HUES48 (cell line): Measurements from ENCODE around the gene FAM20C.

Source experiments
- H3K27ac ChIP-seq: one replicate; pipeline ENCODE4 v1.7.0; 2013; ENCODE audit warnings: low read depth, low read length, inconsistent platforms
- H3K27me3 ChIP-seq: 2 replicates; pipeline ENCODE4 v1.6.1; 2013; ENCODE audit warnings: mild to moderate bottlenecking, low read length; ENCODE audit not compliant: control insufficient read depth, insufficient read depth
- H3K36me3 ChIP-seq: 2 replicates; pipeline ENCODE4 v1.6.1; 2013; ENCODE audit warnings: low read length; ENCODE audit not compliant: control insufficient read depth, insufficient read depth
- H3K4me1 ChIP-seq: 2 replicates; pipeline ENCODE4 v1.6.1; 2013; ENCODE audit warnings: mild to moderate bottlenecking, low read length; ENCODE audit not compliant: control insufficient read depth, insufficient read depth
- H3K4me3 ChIP-seq: 2 replicates; pipeline ENCODE4 v1.5.1; 2013; ENCODE audit warnings: mild to moderate bottlenecking, low read depth, low read length
- H3K9ac ChIP-seq: 2 replicates; pipeline ENCODE4 v1.6.1; 2013; ENCODE audit warnings: mild to moderate bottlenecking, low read depth, low read length, moderate library complexity
- H3K9me3 ChIP-seq: 2 replicates; pipeline ENCODE4 v1.6.1; 2013; ENCODE audit warnings: low read length; ENCODE audit not compliant: control insufficient read depth, insufficient read depth

FAM20C gene

GRCh38 chr7:160958-161725 is 31.2 kb upstream of the FAM20C start:
- no peaks in the 10 kb centered on the region for H3K9me3 ChIP-seq

GRCh38 chr7:162632-163297 is 29.6 kb upstream of the FAM20C start:
- H3K9me3 ChIP-seq: no peaks in the 10 kb centered on the region
- H3K36me3 ChIP-seq: no peaks in the 10 kb centered on the region
- H3K4me1 ChIP-seq: no peaks in the 10 kb centered on the region; the same call in 1 of the 2 replicates
- H3K27ac ChIP-seq: no peak overlapping the region
- H3K27me3 ChIP-seq: no peaks in the 10 kb centered on the region
- H3K9ac ChIP-seq: no peak overlapping the region
- no peak overlapping the region for H3K4me3 ChIP-seq

More at GRCh38 chr7:160958-161725, 31.2 kb upstream of the FAM20C start:
- Histone ChIP-seq H3K27ac (no peak overlapping the region), H3K4me3 (no peak overlapping the region), H3K9ac (no peak overlapping the region), H3K36me3 (no peaks in the 10 kb centered on the region), H3K27me3 (no peaks in the 10 kb centered on the region), H3K4me1 (peaks cover 6% of the 10 kb centered on the region)

GRCh38 chr7:163298-163695 is 29.1 kb upstream of the FAM20C start:
- no peaks in the 10 kb centered on the region for H3K9me3 ChIP-seq
- H3K4me1 ChIP-seq: no peaks in the 10 kb centered on the region; the same call in 1 of the 2 replicates
- no peaks in the 10 kb centered on the region for H3K36me3 ChIP-seq
- no peaks in the 10 kb centered on the region for H3K27me3 ChIP-seq
- no peak overlapping the region for H3K27ac ChIP-seq
- H3K4me3 ChIP-seq: no peak overlapping the region
- no peak overlapping the region for H3K9ac ChIP-seq

- no peak overlapping the region for H3K9ac ChIP-seq
- no peak overlapping the region for H3K27ac ChIP-seq
- H3K27me3 ChIP-seq: no peaks in the 10 kb centered on the region
- H3K4me3 ChIP-seq: no peak overlapping the region
- H3K36me3 ChIP-seq: no peaks in the 10 kb centered on the region
- no peaks in the 10 kb centered on the region; the same call in 1 of the 2 replicates for H3K4me1 ChIP-seq
- no peaks in the 10 kb centered on the region for H3K9me3 ChIP-seq
These were observed 28.1 kb upstream of the FAM20C start for GRCh38 chr7:163971-164881.

- H3K9me3 ChIP-seq: no peaks in the 10 kb centered on the region
- no peaks in the 10 kb centered on the region for H3K27me3 ChIP-seq
- H3K9ac ChIP-seq: no peak overlapping the region
- no peaks in the 10 kb centered on the region for H3K36me3 ChIP-seq
- no peak overlapping the region for H3K27ac ChIP-seq
- no peak overlapping the region for H3K4me3 ChIP-seq
- H3K4me1 ChIP-seq: no peaks in the 10 kb centered on the region; the same call in 1 of the 2 replicates
These were observed 27.3 kb upstream of the FAM20C start for GRCh38 chr7:164882-165660.

- Histone ChIP-seq H3K36me3 (no peaks in the 10 kb centered on the region), H3K9me3 (no peaks in the 10 kb centered on the region), H3K27me3 (no peaks in the 10 kb centered on the region), H3K4me1 (no peaks in the 10 kb centered on the region; the same call in 1 of the 2 replicates), H3K27ac (no peak overlapping the region), H3K9ac (no peak overlapping the region), H3K4me3 (no peak overlapping the region)
These were observed 26.6 kb upstream of the FAM20C start for GRCh38 chr7:165661-166337.

GRCh38 chr7:166338-167060 is 25.9 kb upstream of the FAM20C start:
- Histone ChIP-seq H3K27ac (no peak overlapping the region), H3K4me3 (no peak overlapping the region), H3K27me3 (no peaks in the 10 kb centered on the region), H3K9ac (no peak overlapping the region), H3K4me1 (no peaks in the 10 kb centered on the region; the same call in 1 of the 2 replicates), H3K9me3 (no peaks in the 10 kb centered on the region), H3K36me3 (no peaks in the 10 kb centered on the region)

- no peak overlapping the region for H3K9ac ChIP-seq
- H3K4me1 ChIP-seq: no peaks in the 10 kb centered on the region; the same call in 1 of the 2 replicates
- no peaks in the 10 kb centered on the region for H3K27me3 ChIP-seq
- no peak overlapping the region for H3K4me3 ChIP-seq
- no peak overlapping the region for H3K27ac ChIP-seq
- H3K36me3 ChIP-seq: no peaks in the 10 kb centered on the region
- no peaks in the 10 kb centered on the region for H3K9me3 ChIP-seq
These were observed 25.1 kb upstream of the FAM20C start for GRCh38 chr7:167090-167855.
